ENCODE results near the gene DLK1.

DNA sequence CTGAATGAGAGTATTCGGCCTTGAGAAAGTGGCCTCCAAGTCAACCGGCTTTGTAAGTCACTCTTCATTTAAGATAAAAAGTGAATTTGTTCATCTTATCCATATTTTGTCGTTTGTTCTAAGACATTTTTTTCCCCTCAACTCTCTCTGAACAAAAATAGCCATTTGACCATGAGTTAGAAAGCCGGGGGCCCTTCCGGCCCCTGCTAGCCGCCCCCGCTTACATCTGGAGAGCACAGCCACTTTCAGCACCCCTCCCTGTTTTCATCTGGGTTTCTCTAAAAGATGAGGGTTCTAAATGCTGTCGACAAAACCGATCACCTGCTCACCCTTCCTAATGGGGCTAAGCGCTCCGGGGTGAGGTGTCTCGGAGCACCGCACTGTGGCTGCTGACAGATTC is 30.7 kb upstream of the DLK1 start:
- TF ChIP-seq CTCF (IDR thresholded peaks at IDR 0.05) (no peak), POLR2A (IDR thresholded peaks at IDR 0.05) (no peak)

Data from lower leg skin (tissue), 3 donors.